CD1c-positive myeloid dendritic cell (primary cell): ENCODE data around the gene TECTA.
"Not testable (repeated sequence)": the region's sequence is repeated elsewhere in the genome, so short reads cannot be mapped to it uniquely, and the experiment has no call there.

Source experiments
- DNase-seq: peaks from one replicate; pipeline ENCODE4 v3.0.0-alpha.2; 2016; ENCODE audit errors: extremely low spot score

TECTA gene

GRCh38 chr11:121095561-121095960, 5.5 kb upstream of the TECTA start:
- DNase-seq, result no peak

- DNase-seq, result no peak
These were observed 1.7 kb upstream of the TECTA start for GRCh38 chr11:121099364-121099763.

- no peak for DNase-seq
These were observed 1.2 kb upstream of the TECTA start for GRCh38 chr11:121099885-121100284.

GRCh38 chr11:121104312-121104762, 3.3 kb downstream of the TECTA start:
- no peak for DNase-seq

GRCh38 chr11:121105063-121105480, 4.0 kb downstream of the TECTA start:
- DNase-seq, result no peak

- DNase-seq, result no peak
These were observed 4.6 kb downstream of the TECTA start for GRCh38 chr11:121105481-121106195.

GRCh38 chr11:121106812-121107211, 5.8 kb downstream of the TECTA start:
- no peak for DNase-seq

- DNase-seq, result no peak
These were observed 7.4 kb downstream of the TECTA start for GRCh38 chr11:121108413-121108812.

- DNase-seq, result no peak
These were observed 8.4 kb downstream of the TECTA start for GRCh38 chr11:121109471-121109870.

- no peak for DNase-seq
These were observed 9.0 kb downstream of the TECTA start for GRCh38 chr11:121109916-121110586.

- DNase-seq, result no peak
These were observed 10.1 kb downstream of the TECTA start for GRCh38 chr11:121110871-121111724.

GRCh38 chr11:121112498-121113455, 11.7 kb downstream of the TECTA start:
- peak; percentile 53 for DNase-seq

GRCh38 chr11:121113611-121114010, 12.6 kb downstream of the TECTA start:
- no peak for DNase-seq

- DNase-seq, result not testable (repeated sequence)
These were observed 14.0 kb downstream of the TECTA start for GRCh38 chr11:121115024-121115423.

- no peak for DNase-seq
These were observed 16.7 kb downstream of the TECTA start for GRCh38 chr11:121117788-121118187.

GRCh38 chr11:121119440-121119839, 18.4 kb downstream of the TECTA start:
- no peak for DNase-seq

GRCh38 chr11:121122328-121122727, 21.3 kb downstream of the TECTA start:
- DNase-seq, result no peak

- no peak for DNase-seq
These were observed 22.5 kb downstream of the TECTA start for GRCh38 chr11:121123496-121124069.

- no peak for DNase-seq
These were observed 26.8 kb downstream of the TECTA start for GRCh38 chr11:121127809-121128208.

- no peak for DNase-seq
These were observed 28.6 kb downstream of the TECTA start for GRCh38 chr11:121129362-121130340.
